Pancreas (tissue), 10 donors: ENCODE results near the gene GSG1L. TPM values are rescaled to one million over a fixed set of nuclear protein-coding genes. Genes with fewer than 3 reads are reported as not detected.

ENCODE experiments used
- ATAC-seq, 4 donors: fragments of 200-7000 bp; cut with Tn5 transposase; one replicate each; pipeline versions ENCODE4 v1.8.0 to v1.9.1; 2020; ENCODE audit warnings: mild to moderate bottlenecking in 4 of 4, moderate library complexity in 4 of 4
- DNase-seq, 6 donors: peaks; one replicate each; pipeline ENCODE4 v3.0.0-alpha.2; 2020
- FAIRE-seq: peaks from 2 replicates; lab custom pipeline; 2012; peaks lifted over from hg19 to GRCh38; lab: Jason Lieb, UNC
- H3K27ac ChIP-seq, 4 donors: fragments of 200-600 bp; sonication (generic); 1 replicate in 3 of 4; 2 replicates in 1 of 4; pipeline versions ENCODE4 v1.5.0 to v1.8.0; 2020
- H3K27me3 ChIP-seq, 4 donors: fragments of 200-600 bp; one replicate each; pipeline ENCODE4 v1.8.0; 2021
- H3K36me3 ChIP-seq, 3 donors: fragments of 200-600 bp; sonication (generic) in 1 of 3; one replicate each; pipeline versions ENCODE4 v1.5.0 to v1.8.0; 2020 to 2021
- H3K4me1 ChIP-seq, 3 donors: fragments of 200-600 bp; one replicate each; pipeline ENCODE4 v1.8.0; 2021
- H3K4me3 ChIP-seq, 4 donors: fragments of 200-600 bp; sonication (generic) in 2 of 4; one replicate each; pipeline versions ENCODE4 v1.5.0 to v1.8.0; 2020 to 2021
- H3K9me3 ChIP-seq, 4 donors: fragments of 200-600 bp; one replicate each; pipeline ENCODE4 v1.8.0; 2021
- WGBS, 2 donors: extraction: QIAGEN DNeasy Blood & Tissue Kit; methylation state at CpG; one replicate each; pipeline ENCODE4 v1.1.7; 2013; 5-methylcytosine and 5-hydroxymethylcytosine counted together
- intact Hi-C, 3 donors: fragments of 100-400 bp; cut with DNase I; formaldehyde crosslinking; loops; one replicate each; pipeline versions ENCODE4 v1.11.1 to v1.14.2; 2022
- polyA plus RNA-seq, 2 donors: library from polyadenylated mRNA; stranded (reverse); fragments of 200-250 nt; gene quantifications; one replicate each; pipeline ENCODE4 v1.2.3, GENCODE V29; 2013
- total RNA-seq, 6 donors: library from RNA; stranded (reverse); fragmentation: NEBNext Ultra II Directional in 4 of 6; extraction: Animal tissue kit (Norgen Biotek cat#: 25700) in 4 of 6; gene quantifications; one replicate each; pipeline versions ENCODE4 v1.2.1 to v1.2.4, GENCODE V29; 2021 to 2023
- TF ChIP-seq, protein P1 (sequence below), 4 donors: fragments of 200-600 bp; sonication (generic) in 3 of 4; IDR thresholded peaks; one replicate each; pipeline versions ENCODE4 v1.5.0 to v1.8.0; 2021; ENCODE audit warnings: antibody characterized with exemption in 4 of 4
- donor health status: healthy with polysubstance abuse.
- donor health status: DM: no; HTN: no; CAD: no; lungs with moderate emphysema.
- donor health status: DM: no; HTN: no; CAD: no.
- donor health status: control.
- donor health status: control.
- donor health status: Bipolar disorder and iron deficiency.
- donor health status: DM: yes; HTN: yes; CAD: no.
- donor health status: DM: no; HTN: no; CAD: no.
- donor health status: DM: no; HTN: no; CAD: no.
- donor health status: DM: yes; HTN: yes; CAD: no.

Gene GSG1L
- total and polyA plus RNA-seq, 8 donors: 0.02 to 0.12 TPM; not detected in 6

DNA sequence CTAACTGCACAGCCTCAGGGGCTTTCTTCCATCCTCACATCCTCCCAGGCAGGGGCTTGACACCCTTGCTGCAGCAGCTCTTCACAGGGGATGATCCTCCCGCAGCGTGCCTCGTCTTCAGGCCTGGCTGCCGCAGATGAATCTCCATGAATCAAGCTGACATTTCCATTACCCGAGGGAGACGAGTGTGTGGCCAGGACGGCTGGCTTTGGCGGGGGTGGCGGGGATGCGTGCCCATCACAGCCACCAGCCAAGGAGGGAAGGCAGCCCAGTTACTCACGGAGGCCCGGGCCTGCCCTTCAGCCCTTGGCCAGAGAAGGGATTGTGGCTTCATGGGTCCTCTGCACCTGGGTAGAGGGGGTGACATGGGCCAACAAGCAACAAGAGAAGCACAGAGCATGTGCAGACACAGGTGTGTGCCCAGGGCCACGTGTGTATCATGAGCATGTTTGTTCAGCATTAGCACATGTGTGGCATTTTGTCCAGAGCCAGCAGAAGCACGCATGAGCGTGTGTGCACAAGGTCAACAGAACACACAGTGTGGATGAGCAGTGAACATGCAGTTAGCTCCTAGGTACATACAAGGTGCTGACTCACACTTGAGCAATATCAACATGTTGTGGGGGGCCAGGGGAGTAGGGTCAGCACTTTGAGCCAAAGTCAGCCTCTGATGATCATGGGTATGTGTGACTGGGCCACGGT lies 277.1 kb downstream of the GSG1L start:
- intact Hi-C loops: no loop called here
- FAIRE-seq (no peak), ATAC-seq (no peak), DNase-seq (no peak)
- H3K36me3 ChIP-seq: no peaks in the 10 kb centered on the region
- H3K27ac ChIP-seq: no peak overlapping the region
- no peak overlapping the region for H3K4me3 ChIP-seq
- H3K4me1 ChIP-seq: no peaks in the 10 kb centered on the region
- H3K9me3 ChIP-seq: no peaks in the 10 kb centered on the region
- TF ChIP-seq, protein P1, sequence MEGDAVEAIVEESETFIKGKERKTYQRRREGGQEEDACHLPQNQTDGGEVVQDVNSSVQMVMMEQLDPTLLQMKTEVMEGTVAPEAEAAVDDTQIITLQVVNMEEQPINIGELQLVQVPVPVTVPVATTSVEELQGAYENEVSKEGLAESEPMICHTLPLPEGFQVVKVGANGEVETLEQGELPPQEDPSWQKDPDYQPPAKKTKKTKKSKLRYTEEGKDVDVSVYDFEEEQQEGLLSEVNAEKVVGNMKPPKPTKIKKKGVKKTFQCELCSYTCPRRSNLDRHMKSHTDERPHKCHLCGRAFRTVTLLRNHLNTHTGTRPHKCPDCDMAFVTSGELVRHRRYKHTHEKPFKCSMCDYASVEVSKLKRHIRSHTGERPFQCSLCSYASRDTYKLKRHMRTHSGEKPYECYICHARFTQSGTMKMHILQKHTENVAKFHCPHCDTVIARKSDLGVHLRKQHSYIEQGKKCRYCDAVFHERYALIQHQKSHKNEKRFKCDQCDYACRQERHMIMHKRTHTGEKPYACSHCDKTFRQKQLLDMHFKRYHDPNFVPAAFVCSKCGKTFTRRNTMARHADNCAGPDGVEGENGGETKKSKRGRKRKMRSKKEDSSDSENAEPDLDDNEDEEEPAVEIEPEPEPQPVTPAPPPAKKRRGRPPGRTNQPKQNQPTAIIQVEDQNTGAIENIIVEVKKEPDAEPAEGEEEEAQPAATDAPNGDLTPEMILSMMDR (IDR thresholded peaks at IDR 0.05): no peak
- H3K27me3 ChIP-seq: no peaks in the 10 kb centered on the region
- WGBS, 2 donors: 68 to 75% methylated on average over 16 of the region's 16 CpGs

DNA sequence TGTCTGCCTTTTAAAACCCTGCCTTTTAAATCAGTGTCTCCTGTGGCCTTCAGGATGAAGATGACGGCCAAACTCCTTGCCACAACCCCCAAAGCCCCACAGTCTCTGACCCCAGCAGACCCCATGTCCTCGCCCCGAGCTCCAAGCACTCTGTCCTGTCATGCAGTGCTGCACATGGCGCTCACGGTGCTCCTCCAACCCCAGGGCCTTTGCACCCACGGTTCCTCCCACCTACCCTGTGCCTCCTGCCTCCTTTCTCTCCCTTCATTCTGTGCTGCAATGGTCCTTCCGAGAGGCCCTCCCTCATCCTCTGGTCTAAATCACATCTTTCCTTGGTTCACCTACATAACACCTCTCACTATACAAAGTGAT lies 278.2 kb downstream of the GSG1L start:
- WGBS, 2 donors: 77 to 86% methylated on average over 7 of the region's 7 CpGs
- TF ChIP-seq, protein P1 (IDR thresholded peaks at IDR 0.05): no peak
- DNase-seq (no peak), FAIRE-seq (no peak), ATAC-seq (no peak)
- Histone ChIP-seq H3K4me3 (no peak overlapping the region), H3K4me1 (no peaks in the 10 kb centered on the region), H3K27ac (no peak overlapping the region), H3K27me3 (no peaks in the 10 kb centered on the region), H3K36me3 (no peaks in the 10 kb centered on the region), H3K9me3 (no peaks in the 10 kb centered on the region)
- intact Hi-C loops: no loop called here

DNA sequence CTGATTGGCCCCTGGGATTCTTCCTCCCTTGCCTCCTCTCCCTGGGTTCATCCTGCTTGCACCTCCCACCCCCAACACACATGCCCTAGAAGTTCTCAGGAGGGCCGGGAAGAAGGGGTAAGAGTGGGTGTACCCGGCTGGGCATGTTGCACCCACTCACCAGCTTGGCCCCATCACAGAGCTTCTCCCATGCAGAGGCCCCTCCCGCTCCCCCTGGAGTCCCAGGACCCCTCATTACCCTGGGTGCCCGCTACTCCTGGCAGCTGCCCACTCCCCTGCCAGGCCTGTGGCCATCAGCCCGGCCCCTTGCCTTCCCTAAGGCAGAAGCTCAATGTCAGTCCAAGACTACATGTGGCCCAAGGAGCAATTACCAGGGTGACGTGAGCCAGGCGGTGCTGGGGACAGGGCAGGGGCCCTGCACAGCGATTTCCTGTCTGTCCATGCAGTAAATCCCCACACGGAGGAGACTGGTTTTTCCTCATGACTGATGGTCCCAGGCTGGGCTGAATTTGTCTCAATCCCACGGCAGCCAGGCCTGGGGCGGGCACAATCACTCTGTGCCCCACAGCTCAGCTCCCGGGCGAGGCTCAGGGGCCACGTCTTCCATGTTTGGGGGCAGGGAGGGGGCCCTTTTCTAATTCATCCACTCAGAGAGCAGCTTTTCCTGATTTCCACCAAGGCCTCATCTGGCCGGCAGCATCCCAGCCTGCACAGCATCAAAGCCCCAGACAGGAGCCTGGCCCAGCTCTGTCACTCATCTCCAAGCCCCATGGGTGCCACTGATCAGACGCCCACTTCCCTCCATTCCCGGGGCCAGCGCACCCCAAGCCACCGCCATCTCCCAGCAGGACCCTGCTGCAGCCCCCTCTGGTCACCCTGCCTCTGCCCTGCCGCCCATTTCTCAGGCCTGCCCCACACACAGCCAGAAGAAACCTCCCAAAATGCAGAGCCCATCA lies 278.9 kb downstream of the GSG1L start:
- FAIRE-seq (no peak), DNase-seq (no peak), ATAC-seq (no peak)
- Histone ChIP-seq H3K9me3 (no peaks in the 10 kb centered on the region), H3K27ac (no peak overlapping the region), H3K27me3 (no peaks in the 10 kb centered on the region), H3K4me3 (no peak overlapping the region), H3K4me1 (no peaks in the 10 kb centered on the region), H3K36me3 (no peaks in the 10 kb centered on the region)
- 64 to 67% methylated on average over 19 to 20 of the region's 20 CpGs for WGBS, 2 donors
- TF ChIP-seq, protein P1 (IDR thresholded peaks at IDR 0.05): no peak
- intact Hi-C loops: no loop called here

DNA sequence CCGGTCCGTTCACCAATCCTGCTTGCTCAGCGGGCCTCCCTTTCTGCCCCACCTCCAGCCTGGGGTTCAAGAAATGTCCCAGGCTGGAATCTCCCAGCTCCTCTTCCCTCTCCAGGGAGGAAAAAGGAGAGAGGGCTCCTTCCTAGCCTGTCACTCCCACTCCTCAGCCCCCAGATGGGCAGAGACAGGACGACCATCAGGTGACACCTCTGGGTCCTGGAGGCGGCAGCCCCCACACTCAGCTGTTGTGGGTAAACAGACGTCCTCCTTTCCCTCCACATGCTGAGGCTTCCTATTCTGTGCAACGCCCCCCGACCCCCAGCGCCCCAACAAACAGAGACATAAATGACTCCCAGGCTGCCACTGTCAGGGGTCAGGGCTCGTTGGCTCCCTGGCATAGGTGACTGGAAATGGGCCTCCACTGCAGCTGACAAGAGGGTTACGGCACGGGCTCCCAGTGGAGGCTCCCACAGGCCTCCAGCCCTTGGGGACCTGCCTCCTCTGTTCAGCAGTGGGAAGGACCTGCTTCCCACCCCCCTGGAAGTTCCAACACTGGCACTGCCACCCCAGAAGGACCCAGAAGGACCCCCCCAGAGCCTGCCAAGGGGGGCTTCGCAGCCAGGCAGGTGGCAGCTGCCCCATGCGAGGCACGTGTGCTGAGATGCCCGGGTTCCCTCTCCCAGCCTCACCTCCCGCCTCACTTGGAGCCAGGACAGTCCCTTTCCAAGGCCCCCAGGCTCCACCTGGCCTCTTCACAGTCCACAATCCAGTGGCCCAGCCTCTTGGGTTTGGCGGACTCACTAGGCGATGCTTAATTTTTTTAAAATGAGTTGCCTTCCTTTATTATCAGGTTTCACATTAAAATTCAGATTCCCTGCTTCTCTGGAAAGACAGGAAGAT lies 281.3 kb downstream of the GSG1L start:
- intact Hi-C loops: no loop called here
- ATAC-seq (no peak), FAIRE-seq (no peak), DNase-seq (no peak)
- TF ChIP-seq, protein P1 (IDR thresholded peaks at IDR 0.05): no peak
- Histone ChIP-seq H3K27me3 (no peaks in the 10 kb centered on the region), H3K36me3 (peaks cover 0 to 6% (median 0%) of the 10 kb centered on the region in 3 donors), H3K27ac (no peak overlapping the region), H3K4me3 (no peak overlapping the region), H3K4me1 (no peaks in the 10 kb centered on the region), H3K9me3 (no peaks in the 10 kb centered on the region)
- WGBS, 2 donors: 49 to 62% methylated on average over 18 to 19 of the region's 19 CpGs
